OCI-LY1 (cell line): ENCODE measurements around the gene HBB.
"Not testable (repeated sequence)": the region's sequence is repeated elsewhere in the genome, so short reads cannot be mapped to it uniquely, and the experiment has no call there.

ENCODE experiments used
- CTCF ChIP-seq: fragments of 200-600 bp; sonication (generic), shearing (Covaris generic); IDR thresholded peaks from 2 replicates; pipeline ENCODE4 v1.5.1; 2017; ENCODE audit warnings: mild to moderate bottlenecking, antibody characterized with exemption, low read length, moderate library complexity, mixed read lengths
- EZH2 ChIP-seq: fragments of 200-600 bp; sonication (generic), shearing (Covaris generic); IDR thresholded peaks from 2 replicates; pipeline ENCODE4 v1.8.0; 2017; ENCODE audit warnings: borderline replicate concordance, mixed run types, mild to moderate bottlenecking, antibody characterized with exemption, low read length, moderate library complexity, mixed read lengths

GRCh38 chr11:5254023-5254422 is 27.2 kb upstream of the HBB start:
- not testable (repeated sequence) for TF ChIP-seq CTCF, EZH2
